AG10803 (cell line): Measurements from ENCODE around the gene KIAA1217.

ENCODE experiments used
- DNase-seq: peaks from one replicate; pipeline ENCODE4 v3.0.0; 2010; ENCODE audit warnings: low read depth
- H3K4me3 ChIP-seq: 2 replicates; pipeline ENCODE4 v1.5.1; 2011; ENCODE audit warnings: mild to moderate bottlenecking, low read length, control low read depth
- TF ChIP-seq, protein P1 (sequence below): conservative IDR thresholded peaks from 2 replicates; pipeline ENCODE4 v1.5.1; 2011; ENCODE audit warnings: mild to moderate bottlenecking, low read length, control low read depth, inconsistent platforms

KIAA1217 gene

DNA sequence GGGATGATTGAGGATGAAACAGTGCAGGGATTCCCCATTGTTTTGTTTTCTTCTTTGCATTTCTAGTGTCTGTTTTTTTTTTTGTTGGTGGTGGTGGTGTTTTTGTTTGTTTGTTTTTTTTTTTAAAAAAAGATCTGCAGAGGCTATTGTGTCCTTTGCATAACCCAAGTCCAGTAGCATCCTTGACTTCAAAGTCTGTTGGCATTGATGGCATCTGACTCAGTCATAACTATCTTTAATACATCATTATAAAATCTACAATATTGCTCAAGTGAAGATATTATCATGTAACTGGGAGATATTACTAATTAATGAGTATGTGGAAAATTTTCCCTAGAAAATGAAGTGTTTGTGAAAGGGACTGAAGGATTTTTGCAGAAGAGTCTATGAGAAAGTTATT, 70.2 kb downstream of the KIAA1217 start:
- TF ChIP-seq, protein P1, sequence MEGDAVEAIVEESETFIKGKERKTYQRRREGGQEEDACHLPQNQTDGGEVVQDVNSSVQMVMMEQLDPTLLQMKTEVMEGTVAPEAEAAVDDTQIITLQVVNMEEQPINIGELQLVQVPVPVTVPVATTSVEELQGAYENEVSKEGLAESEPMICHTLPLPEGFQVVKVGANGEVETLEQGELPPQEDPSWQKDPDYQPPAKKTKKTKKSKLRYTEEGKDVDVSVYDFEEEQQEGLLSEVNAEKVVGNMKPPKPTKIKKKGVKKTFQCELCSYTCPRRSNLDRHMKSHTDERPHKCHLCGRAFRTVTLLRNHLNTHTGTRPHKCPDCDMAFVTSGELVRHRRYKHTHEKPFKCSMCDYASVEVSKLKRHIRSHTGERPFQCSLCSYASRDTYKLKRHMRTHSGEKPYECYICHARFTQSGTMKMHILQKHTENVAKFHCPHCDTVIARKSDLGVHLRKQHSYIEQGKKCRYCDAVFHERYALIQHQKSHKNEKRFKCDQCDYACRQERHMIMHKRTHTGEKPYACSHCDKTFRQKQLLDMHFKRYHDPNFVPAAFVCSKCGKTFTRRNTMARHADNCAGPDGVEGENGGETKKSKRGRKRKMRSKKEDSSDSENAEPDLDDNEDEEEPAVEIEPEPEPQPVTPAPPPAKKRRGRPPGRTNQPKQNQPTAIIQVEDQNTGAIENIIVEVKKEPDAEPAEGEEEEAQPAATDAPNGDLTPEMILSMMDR, result no peak
- H3K4me3 ChIP-seq, result no peak overlapping the region
- DNase-seq, result no peak

DNA sequence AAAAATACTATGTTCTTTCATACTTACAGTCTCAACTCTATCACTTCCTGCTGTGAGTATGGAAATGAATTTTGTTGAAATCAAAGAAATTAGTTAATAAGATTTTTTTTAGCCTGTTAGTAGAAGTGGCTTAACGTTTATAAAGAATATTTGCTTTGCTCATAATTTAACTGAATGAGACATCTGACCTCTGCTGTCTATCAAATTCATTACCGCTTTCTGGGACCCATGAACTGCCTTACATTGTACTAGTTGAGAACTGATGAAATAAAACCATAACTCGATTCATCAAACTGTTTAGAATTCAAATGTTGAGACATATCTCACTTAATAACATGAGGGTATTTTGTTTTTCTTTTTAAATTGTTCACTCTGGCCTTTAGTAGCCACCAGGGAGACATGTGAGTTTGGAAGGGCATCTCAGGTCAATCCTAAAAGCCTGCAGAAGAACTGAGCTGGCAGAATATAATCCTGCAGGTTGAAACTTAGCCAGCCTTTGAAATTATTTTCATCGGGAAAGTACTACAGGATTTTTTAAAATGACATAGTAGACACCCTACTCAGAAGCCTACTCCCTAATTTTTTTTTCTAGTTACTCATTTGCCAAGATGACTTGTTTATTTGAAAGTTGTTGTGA, 78.7 kb downstream of the KIAA1217 start:
- no peak for DNase-seq
- no peak overlapping the region for H3K4me3 ChIP-seq
- TF ChIP-seq, protein P1, result no peak

DNA sequence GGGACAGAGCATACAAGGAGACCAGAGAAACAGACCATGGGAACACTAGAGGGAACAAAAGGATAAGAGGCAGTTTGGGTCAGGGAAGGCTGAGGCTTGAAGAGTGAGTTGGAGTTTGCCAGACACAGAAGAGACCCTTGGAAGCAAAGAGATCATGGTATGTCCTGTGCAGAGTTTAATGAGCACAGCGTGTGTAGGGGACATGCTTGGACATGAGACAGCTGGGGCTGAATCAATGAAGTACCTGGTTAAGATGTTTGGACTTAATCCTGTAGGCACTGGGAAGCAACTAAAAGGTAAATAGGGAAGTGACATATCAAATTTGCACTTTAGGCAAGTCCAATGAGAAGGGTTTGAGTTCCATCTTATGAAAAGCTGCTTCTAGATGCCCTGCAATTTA, 79.6 kb downstream of the KIAA1217 start:
- no peak for DNase-seq

DNA sequence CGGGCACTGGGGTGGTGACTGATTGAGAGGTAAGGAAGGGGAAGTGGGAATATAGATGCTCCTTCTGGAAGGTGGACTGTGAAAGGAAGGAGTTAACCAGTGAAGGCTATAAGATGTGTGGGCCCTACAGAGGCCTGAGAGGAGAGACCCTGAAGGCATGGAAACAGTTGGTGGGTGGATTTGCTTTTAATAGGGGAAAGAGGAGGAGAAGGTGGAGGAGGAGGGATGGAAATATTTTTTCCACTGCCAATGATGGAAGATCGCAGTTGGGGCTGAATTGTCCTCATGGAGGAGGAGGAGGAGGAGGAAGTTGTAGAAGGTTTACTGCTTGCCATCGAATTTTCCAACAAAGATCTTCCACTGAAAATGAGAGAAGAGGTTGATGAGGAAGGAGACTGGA, 80.3 kb downstream of the KIAA1217 start:
- TF ChIP-seq, protein P1, result no peak
- H3K4me3 ChIP-seq, result no peak overlapping the region
- DNase-seq, result no peak

More for the DNA sequence above, 79.6 kb downstream of the KIAA1217 start:
- TF ChIP-seq, protein P1, result no peak
- H3K4me3 ChIP-seq, result no peak overlapping the region

DNA sequence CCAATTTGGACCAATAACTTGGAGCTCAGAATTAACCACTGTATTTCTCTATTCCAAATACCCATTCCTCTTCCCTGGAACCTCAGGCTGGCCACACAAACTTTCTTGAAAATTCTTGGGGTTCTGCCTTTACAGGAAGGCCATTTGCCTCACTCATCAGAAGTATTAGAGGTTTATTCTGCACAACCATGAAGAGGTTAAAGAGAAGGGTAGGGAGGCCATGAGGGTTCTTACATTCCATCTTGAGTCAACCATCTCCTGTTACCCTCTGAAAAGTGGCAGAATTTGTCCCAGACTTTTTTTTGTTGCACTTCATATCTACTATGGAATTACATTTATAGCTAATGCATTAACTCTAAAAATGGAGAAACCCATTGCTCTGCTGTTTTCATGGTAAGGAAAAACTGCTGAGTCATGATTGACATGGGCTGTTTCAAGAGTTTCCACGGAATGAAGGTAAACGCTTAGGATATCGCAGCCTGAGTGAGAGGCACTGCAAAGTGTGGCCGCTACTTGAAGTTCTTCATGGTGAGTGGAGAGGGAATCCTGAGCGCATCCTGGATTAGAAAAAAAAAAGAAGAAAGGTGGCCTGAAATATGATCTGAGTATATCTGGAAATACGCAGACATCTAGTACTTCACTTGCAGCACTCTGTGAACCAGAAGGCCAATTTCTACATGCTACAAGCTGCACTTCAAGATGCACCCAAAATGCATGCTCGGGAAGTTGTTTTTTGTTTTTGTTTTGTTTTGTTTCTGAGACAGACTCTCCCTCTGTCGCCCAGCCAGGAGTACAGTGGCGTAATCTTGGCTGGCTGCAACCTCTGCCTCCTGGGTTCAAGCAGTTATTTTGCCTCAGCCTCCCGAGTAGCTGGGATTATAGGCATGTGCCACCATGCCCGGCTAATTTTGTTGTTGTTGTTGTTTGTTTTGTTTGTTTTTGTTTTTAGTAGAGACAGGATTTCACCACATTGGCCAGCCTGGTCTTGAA, 83.7 kb downstream of the KIAA1217 start:
- H3K4me3 ChIP-seq, result no peak overlapping the region
- no peak for DNase-seq
- TF ChIP-seq, protein P1, result no peak

DNA sequence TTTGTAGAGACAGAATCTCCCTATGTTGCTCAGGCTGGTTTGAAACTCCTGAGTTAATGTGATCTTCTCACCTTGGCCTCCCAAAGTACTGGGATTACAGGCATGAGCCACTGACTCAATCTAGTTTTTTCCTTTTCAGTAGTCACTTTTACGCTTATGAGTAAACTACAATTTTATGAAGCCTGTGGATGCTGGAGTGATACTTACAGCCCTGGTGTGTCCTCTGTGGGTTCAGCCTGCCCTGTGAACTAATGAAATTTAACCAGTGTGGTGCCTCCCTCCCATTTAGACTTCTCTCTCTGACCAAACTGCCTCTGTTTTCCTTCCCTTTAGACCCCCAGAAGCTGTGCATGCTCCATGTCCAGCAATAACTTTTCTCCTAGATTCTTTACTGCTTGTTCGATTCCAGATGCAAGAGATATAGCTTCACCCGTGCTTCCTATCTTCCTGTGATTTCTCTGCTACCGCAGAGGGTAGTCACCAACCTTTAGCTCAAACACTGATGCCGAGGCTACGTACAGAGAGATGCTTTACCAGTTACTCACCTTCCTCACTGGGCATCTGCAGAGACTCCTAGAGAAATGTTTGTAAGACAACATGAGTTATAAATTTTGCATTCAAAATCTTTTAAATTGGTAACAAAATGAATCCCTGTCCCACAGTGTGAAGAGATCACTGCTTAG, 90.8 kb downstream of the KIAA1217 start:
- no peak overlapping the region for H3K4me3 ChIP-seq
- TF ChIP-seq, protein P1, result no peak
- peak; percentile 42 for DNase-seq
